HG03135 (cell line): ENCODE data around the gene XPNPEP2.

ENCODE experiments used
- ATAC-seq: cut with Tn5 transposase; IDR thresholded peaks from one replicate; pipeline ENCODE4 v1.9.1; 2021; ENCODE audit warnings: mild to moderate bottlenecking, moderate library complexity; ENCODE audit not compliant: unreplicated experiment

Gene XPNPEP2

DNA sequence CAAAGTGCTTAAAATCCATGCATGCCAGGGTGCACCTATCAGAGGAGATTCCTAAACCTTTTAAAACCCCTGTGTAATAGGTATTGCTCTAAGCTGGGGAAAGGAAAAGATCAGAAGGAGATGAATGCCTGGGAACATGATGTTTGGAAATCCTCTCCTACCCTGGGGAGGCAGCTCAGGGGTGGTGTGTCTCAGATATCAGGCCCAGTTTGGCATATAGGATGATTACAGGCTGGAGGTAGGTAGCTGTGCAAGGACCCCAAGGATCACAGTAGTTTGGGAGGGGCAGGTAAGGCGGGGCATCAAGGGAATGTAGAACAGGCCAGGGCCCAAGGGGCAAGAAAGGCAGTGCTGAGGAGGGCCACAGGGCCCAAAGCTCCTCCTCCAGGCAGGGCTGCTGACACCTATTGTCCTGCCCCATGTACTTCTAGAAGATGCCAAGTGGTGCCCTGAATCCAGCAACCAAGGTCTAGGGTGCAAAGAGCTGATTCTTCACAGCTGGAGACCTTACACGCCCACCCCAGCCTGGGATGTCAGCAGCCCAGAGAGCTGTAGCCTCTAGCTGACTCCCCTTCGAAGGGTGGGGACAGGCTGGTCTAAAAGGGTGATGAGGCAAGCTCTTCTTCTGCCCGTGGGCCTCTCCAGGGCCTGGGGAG lies 58.6 kb downstream of the XPNPEP2 start:
- ATAC-seq = no peak

- no peak for ATAC-seq
Observed at GRCh38 chrX:129798456-129798855, 59.7 kb downstream of the XPNPEP2 start.

- no peak for ATAC-seq
Observed at GRCh38 chrX:129798888-129799287, 60.1 kb downstream of the XPNPEP2 start.

- ATAC-seq = no peak
Observed at GRCh38 chrX:129800186-129800585, 61.4 kb downstream of the XPNPEP2 start.

- ATAC-seq = no peak
Observed at GRCh38 chrX:129802863-129803262, 64.1 kb downstream of the XPNPEP2 start.

- ATAC-seq = no peak
Observed at GRCh38 chrX:129804806-129805205, 66.0 kb downstream of the XPNPEP2 start.

DNA sequence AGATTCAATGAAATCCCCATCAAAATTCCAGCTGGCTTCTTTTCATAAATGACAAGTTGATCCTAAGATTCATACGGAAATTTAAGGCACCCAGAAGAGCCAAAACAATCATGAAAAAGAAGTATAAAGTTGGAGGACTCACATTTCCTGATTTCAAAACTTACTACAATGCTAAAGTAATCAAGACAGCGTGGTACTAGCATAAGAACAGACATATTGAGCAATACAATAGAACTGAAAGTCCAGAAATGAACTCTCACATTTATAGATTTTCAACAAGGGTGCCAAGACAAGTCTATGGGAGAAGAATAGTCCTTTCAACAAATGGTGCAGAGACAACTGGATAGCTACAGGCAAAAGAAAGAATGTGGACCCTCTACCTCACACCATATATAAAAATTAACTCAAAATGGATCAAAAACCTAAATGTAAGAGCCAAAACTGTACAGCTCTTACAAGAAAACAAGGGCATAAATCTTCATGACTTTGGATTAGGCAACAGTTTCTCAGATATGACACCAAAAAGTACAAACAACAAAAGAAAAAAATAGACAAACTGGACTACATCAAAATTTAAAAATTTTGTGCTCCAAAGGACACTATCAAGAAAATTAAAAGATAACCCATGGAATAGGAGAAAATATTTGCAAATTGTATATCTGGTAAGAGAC lies 69.5 kb downstream of the XPNPEP2 start:
- ATAC-seq = no peak

DNA sequence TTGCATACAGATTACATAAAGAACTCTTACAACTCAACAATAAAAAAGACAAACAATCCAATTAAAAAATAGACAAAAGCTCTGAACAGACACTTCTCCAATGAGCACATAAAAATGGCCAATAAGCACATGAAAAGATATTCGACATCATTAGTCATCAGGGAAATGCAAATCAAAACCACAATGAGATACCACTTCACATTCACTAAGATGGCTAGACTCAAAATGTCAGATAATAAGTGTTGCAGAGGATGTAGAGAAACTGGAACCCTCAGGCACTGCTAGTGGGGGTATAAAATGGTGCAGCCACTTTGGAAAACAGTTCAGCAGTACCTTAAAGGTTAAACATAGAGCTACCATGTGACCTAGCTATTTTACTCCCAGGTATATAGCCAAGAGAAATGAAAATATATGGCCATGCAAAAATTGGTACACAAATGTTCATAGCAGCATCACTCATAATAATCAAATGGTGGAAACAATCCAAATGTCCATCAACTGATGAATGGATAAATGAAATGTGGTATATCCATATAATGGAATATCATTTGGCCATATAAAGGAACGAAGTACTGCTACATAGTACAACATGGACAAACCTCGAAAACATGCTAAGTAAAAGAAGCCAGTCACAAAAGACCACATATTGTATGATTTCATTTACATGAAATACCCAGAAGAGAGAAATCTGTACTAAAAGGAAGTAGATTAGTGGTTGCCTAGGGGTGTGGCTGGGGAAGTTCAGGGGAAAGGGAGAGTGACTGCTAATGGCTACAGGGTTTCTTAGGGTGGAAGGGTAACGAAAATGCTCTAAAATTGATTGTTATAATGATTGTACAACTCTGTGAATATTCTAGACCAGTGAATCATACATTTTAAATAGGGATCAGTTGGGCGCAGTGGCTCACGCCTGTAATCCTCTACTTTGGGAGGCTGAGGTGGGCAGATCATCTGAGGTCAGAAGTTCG lies 70.3 kb downstream of the XPNPEP2 start:
- ATAC-seq = no peak

DNA sequence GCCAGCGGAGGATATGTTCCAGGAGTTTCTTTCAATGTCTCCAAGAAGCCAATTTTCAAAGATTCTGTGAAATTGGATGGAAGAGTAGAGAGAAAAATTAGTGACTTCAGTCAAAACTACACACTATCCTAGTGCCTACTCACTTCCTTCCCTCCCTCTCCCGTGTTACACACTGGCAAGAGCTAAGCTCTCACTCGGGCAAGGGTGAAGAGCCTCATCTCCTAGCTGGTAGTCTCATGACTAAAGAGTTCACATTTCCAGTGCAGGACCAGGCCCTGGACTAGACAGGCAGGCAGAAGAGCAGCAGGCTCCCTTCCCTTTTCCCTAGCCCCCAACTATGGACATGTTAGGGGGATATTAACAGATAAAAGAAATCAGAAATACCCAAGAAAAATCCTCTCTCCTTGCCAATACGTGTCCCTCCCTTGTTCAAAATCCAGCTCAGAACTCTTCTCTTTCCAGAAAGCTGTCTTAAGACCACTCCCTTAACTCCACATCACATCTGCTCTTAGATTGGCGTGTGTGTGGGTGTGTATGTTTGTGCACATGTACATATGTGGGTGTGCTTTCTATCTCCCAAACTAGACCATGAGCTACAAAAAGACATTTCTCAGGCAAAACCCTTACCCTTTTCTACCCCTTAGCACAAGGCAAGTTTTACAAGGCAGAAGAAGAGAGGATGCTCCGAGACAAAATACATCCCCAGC lies 75.0 kb downstream of the XPNPEP2 start:
- ATAC-seq = no peak

DNA sequence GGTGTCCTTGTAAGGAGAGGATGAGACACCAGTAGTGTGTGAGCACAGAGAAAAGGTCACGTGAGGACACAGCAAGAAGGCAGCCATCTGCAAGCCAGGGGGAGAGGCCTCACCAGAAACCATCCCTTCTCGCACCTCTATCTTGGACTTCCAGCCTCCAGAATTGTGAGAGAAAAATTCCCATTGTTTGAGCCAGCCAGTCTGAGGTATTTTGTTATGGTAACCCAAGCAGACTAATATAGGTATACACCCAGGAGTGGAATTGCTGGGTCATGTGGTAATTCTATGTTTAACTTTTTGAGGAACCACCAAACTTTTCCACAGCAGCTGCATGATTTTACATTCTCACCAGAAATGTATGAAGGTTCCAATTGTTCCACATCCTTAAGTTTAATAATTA lies 79.3 kb downstream of the XPNPEP2 start:
- ATAC-seq = no peak
